Measurements from ENCODE around the gene CFAP65.

The CFAP65 gene

DNA sequence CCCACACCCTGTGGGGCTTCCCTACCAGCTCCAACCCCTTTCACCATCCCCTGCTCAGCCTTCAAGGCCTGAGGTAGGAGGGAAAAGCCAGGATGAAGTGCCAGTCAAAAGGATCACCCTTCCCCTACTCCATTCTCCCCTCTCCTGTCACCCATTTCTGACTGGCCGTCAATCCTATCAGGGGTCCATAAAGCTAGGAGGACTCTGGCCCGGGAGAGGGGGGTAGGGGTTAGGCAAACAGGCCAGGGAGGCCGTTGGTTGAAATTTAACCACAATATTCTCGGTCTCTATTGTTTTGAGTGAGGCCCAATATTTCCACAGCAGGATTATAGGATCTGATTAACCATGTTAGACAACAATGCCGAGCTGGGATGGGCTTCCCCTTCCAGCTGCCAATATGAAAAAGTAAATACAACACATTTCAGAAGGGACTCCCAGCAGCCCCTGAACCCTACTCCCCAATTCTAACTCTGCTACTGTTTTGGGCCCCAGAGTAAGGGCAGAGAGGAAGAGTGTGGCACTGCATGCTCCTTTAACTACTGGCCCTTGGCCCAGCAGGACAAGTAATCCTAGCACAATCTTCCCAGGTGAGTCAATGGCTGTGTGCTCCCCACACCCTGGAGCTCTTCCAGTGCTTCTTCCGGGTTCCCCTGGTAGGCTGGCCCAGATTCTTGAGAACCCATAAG, 30.0 kb upstream of the CFAP65 start:
- DNase-seq (ENCODE audit: low read depth), result no peak
- no peak overlapping the region for H3K4me3 ChIP-seq (ENCODE audit: low read depth, low read length)

DNA sequence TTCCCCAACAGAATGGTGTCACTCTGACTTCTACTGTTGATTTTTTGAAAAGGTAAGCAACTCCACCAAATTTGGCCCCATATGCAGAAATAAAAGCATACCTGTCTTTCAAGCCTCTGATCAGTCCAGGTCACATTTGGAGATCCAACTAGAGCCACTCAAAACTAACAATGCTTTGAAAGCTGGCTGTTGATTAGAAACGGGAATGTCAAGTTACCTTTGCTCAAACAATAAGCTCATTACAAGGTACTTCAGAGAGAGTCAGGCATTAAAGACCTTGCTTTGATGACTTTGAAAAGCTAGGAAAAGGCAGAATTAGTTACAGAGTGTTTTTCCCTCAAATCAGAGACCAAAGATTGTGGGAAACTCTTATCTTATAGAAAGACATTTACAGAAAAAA, 24.2 kb upstream of the CFAP65 start:
- no peak overlapping the region for H3K4me3 ChIP-seq (ENCODE audit: low read depth, low read length)
- DNase-seq (ENCODE audit: low read depth), result no peak

DNA sequence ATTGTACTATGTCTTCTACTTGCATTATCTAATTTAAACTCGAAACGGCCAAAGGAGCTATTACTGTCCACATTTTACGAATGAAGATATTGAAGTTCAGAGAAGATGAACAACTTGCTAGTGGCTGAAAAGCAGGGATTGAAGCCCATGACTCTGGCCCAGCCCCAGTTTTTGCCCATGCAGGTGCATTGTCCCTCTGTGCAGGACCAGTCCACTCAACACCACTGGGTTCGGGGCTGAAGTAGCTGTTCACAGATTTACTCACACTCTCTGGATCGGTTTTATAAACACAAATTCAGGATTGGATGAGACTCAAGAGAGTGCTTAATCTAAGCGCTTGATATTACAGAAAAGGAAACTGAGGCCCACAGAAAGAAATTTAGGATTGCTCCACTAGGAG, 20.8 kb upstream of the CFAP65 start:
- H3K4me3 ChIP-seq (ENCODE audit: low read depth, low read length), result no peak overlapping the region
- DNase-seq (ENCODE audit: low read depth), result no peak

DNA sequence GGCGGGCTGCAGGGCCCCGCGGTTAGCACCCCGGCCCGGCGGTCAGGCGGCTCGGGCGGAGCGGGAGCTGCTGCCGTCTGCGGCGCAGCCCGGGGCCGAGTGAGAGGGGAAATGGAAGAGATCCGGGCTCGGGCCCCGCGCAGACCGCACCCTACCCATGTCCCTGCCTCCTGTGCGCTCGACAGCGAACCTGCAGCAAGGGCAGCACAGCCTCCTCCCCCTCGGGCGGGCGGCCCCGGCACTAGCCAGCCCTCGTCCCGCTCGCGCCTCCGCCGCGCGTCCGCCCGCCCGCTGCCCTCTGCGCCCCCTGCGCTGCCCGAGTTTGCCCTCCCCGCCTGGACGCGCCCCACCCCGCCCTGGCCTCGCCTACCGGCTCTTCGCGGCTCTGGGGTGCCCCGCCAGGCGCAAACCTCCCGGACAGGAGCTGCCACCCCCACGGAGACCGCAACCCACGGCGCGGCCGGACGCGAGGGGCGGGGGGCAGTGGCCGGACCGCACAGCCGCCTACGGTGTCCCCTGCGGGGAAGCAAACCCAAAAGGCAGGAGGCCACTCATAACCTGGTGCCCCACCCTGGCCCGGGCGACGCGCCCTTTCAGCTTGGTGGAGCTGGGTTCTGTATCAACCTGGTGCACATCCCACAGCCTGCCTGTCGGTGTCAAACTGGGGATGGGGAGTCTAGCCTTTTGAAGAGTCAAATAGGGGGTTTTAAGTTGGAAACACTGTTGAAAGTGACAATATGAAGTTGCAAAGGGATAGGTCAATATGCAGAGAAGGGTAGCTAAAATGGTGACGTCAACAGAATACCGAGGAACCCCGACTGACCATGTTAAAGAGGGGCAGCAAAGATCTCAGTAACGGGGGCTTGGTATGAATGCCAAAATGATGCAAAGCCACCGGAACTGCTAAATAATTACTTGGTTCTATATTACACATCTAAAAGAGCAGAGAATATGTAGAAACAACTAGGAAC, 19.8 kb upstream of the CFAP65 start, which contains the start of gene IHH:
Gene IHH, minus strand, starts transcription at position 101 of the 971 bp plus-strand sequence. CDS start 454 bp downstream, outside the sequence.
- DNase-seq (ENCODE audit: low read depth), result no peak
- H3K4me3 ChIP-seq (ENCODE audit: low read depth, low read length), result peak within 1 kb of the TSS; percentile 15

DNA sequence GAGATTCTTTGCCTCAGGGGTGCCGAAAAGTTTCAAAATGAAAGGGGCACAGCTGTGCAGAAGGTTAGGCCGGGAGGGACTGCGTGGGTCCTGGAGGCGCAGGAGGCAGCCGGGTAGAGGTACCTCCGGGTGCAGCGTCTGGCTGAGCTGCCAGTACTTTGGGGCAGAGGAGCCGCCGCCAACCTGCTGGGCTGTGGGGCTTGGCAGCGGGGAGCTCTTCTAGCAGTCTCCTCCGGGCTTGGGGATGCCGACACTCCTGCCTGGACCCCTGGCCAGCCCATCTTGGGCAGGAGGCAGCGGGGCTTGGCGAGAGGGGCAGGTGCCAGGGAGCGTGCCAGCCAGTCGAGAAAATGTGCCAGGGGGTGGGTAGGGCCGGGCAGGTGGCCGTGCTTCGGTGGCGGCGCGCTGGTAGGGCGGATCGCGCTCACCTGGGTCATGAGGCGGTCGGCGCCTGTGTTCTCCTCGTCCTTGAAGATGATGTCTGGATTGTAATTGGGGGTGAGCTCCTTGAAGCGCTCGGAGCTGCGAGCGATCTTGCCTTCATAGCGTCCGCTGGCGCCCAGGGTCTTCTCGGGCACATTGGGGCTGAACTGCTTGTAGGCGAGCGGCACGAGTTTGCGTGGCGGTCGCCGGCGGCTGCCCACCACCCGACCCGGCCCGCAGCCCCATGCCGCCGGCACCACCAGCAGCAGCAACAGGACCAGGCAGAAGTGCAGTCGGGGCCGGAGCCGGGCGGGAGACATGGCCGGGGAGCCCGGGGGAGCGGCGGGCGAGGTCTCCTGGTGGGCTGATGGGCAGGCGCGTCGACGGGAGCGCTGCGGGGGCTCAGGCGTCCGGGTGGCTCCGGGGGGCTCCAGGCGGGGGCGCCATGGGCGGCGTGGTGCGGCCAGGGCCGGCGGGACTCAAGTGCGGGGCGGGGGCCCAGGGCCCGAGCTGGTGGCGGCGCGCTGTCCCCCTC, 18.7 kb upstream of the CFAP65 start:
- no peak overlapping the region for H3K4me3 ChIP-seq (ENCODE audit: low read depth, low read length)
- DNase-seq (ENCODE audit: low read depth), result no peak

DNA sequence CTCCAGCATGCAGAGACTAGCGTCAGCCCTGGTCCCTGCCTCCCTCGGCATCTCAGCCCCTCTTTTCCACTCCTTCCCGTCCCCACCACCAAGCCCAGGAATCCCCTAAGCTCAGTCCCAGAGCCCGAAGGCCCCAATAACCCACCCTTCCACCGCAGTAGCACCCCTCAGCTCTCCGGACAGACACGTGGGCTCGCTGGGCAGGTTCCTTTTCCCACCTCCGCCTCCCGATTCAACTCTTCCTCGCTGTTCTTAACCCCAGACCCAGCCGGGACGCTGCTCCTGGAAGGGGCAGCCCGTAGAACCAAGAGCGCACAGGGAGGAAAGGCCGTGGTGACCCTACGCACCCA, 18.0 kb upstream of the CFAP65 start:
- DNase-seq (ENCODE audit: low read depth), result no peak
- H3K4me3 ChIP-seq (ENCODE audit: low read depth, low read length), result no peak overlapping the region

DNA sequence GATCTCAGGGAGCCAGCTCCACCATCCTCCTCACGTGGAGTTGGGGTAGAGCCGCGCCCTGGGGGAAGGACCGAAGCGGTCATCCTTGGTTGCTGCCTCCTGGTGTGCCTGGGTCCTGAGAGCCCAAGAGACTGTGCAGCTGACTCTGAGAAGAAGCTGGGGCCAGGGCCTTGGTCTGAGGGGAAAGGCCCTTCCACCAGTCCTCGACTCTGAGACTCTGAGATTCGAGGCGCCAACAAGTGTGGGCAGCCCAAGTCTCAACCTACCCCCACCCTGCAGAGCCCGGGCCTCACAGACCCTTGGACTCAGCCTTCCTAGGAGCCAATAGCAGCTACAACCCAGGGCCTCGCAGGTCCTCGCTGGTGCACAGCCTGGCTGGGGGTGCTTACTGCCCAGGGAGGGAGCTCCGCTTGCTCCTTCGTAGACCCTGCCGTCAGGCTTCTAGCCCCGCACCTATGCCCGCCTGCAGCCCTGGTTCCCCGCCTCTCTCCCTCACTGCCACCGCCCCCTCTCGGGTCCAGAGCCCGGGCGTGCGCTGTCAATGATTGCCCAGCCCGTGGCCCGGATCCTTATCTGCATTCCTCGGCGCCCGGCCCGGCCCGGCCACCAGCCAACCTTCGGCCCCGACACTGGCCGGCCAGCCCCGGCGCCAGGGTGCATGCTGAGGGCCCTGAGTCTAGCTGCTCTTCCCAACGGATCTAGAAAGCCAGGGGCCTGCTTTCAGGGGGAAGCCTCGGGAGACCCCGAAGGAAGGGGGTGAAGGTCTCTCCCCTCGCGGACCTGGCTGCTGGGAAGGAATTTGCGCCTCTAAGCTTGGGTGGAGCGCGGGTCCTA, 17.4 kb upstream of the CFAP65 start:
- DNase-seq (ENCODE audit: low read depth), result no peak
- H3K4me3 ChIP-seq (ENCODE audit: low read depth, low read length), result no peak overlapping the region

DNA sequence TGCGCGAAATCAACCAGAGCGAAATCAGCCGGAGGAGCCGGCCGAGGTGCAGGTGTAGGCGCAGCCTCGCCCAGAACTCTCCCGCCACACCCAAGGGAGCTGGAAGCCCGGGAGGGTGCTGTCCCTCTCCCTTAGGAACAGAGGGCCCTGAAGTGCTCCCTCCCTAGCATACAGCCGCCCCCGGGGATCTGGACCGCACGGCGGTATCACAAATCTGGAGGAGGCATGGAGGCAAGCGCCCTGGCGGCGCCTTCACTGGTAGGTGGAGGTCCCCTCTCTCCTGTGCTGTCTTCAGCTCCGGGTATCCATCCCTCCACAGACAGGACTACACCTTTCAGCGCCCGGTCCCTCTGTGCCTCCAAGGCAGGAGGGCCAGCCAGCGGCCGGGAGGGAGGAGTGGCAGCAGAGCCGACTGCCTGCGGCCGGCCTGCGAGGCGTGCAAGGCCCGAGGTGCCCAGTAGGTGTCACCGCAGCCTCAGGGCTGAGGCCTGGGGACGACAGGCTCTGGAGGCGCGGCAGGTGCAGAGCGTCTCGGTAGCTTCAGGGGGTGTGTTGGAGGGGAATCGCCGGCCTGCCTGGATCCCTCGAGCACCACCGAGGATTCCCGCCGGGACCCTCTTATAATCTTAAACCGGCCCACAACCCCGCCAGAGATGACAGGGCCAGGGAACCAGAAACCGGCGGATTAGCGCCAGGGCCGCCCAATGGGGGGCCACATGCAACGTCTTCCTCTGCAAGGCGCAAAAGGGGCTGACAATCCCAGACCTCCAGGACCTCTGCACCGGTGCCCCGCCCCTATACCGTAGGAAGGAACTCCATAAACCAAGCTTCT, 16.6 kb upstream of the CFAP65 start:
- H3K4me3 ChIP-seq (ENCODE audit: low read depth, low read length), result no peak overlapping the region
- no peak for DNase-seq (ENCODE audit: low read depth)

DNA sequence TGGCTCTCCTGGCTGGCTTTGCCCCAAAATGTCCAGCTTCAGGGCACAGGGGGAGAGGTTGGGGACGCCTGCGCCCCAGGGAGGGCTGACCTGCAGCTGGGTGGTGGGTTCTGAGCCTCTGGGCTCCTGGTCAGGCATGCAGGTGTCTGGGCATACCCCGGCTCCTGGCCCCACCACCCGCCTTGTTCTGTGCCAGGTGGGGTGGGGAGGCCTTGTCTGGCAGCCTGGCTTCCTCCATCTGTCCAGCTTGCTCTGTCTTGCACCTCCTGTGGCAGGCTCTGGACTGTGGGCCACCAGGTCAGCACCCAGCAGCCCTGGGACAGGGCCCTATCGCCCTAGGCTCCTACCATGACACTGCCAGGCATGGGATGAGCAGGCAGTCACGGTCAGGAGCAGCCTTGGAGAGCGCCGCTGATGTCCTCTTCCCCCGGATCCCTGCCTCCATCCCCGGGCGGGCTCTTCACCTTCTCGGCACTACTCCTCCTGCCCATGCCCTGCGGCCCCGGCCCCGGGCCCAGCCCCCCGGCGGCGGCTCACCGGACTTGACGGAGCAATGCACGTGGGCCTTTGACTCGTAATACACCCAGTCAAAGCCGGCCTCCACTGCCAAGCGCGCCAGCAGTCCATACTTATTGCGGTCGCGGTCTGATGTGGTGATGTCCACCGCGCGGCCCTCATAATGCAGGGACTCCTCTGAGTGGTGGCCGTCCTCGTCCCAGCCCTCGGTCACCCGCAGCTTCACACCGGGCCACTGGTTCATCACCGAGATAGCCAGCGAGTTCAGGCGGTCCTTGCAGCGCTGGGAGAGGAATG, 15.8 kb upstream of the CFAP65 start:
- DNase-seq (ENCODE audit: low read depth), result no peak
- no peak overlapping the region for H3K4me3 ChIP-seq (ENCODE audit: low read depth, low read length)

DNA sequence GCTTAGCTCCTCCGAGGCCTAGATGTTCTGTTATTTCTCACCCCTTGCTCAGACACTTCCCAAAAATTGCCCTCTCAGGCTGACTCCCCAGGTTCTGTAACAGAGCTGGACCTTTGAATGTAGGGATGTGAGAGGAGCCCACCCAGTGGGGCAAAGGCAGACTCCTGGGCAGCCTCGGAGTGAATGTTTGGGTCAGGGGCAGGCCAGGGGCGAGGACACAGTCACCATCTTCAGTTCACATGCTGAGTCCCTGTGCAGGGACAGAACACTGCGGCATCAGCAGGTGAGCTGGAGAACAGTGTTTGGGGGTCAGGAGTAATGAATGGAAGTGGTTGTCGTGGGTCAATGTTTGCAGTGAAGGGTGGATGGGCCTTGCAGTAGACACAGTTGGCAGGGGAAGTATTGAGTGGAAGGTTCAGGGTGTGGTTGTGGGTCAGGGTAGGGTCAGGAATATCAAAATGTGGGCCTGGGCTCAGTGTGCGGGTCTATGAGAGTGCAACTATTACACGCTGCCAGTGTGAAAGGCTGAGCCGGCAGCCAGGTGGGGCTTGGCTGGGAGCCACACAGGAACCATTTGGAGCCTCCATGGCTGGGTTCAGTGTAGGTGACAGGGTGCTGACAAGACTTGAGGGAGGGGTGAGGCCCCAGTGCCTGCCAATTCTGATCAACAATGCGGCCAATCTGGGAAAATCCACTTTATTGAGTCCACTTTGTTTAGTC, 15.0 kb upstream of the CFAP65 start:
- DNase-seq (ENCODE audit: low read depth), result no peak
- H3K4me3 ChIP-seq (ENCODE audit: low read depth, low read length), result no peak overlapping the region

DNA sequence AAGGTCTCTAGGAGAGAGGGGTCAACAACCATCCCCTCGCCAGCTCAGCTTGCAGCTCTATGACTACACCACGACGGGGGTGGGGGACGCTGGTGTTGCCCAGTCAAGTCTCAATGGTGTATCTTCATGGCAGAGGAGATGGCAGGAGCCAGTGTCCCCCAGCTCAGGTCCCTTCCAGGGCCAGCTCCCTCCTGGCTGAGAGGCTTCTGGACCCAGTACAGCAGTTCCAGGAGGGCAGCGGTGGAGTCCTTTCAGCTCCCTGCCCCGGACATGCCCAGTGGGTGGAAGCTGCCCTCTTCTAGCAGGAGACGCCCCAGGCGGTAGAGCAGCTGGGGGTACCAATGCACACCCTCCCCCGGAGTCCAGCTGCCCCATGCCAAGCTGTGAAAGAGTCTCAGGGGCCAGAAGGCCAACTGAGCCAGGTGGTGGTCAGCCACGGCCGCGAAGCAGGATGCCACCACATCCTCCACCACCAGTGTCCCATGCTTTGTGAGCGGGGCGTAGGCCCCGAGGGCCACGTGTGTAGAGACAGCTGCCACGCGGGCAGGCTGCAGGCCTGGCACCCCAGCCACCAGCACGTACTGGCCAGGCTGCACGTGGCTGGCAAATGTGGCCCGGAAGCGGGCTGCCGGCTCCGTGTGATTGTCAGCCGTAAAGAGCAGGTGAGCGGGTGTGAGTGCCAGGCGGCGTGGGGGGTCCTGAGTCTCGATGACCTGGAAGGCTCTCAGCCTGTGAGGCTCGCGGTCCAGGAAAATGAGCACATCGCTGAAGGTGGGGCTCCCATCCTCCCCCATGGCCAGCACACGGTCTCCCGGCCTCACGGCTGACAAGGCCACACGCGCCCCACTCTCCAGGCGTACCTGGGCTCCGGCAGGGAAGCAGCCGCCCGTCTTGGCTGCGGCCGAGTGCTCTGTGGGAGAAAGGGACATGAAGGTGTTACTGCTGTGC, 13.9 kb upstream of the CFAP65 start:
- no peak overlapping the region for H3K4me3 ChIP-seq (ENCODE audit: low read depth, low read length)
- no peak for DNase-seq (ENCODE audit: low read depth)

DNA sequence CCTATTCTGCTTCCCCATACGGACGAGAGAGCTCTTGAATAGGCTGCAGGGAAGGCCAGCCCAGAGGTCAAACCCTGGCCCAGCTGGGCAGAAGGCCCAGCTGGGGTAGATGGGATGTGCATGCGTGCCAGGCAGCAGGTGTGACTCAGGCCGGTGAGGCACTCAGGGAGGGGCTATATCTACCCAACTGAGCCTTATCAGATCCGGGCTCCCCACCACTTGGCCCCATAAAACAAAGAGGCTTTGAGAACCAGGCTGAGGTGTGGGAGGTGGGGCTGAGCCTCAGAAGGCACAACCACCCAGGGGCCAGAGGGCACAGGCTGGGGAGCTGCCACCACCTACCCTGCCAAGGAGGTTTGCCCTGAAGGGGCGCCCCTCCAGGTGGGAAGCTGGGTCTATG, 8.0 kb upstream of the CFAP65 start:
- no peak for DNase-seq (ENCODE audit: low read depth)
- no peak overlapping the region for H3K4me3 ChIP-seq (ENCODE audit: low read depth, low read length)

DNA sequence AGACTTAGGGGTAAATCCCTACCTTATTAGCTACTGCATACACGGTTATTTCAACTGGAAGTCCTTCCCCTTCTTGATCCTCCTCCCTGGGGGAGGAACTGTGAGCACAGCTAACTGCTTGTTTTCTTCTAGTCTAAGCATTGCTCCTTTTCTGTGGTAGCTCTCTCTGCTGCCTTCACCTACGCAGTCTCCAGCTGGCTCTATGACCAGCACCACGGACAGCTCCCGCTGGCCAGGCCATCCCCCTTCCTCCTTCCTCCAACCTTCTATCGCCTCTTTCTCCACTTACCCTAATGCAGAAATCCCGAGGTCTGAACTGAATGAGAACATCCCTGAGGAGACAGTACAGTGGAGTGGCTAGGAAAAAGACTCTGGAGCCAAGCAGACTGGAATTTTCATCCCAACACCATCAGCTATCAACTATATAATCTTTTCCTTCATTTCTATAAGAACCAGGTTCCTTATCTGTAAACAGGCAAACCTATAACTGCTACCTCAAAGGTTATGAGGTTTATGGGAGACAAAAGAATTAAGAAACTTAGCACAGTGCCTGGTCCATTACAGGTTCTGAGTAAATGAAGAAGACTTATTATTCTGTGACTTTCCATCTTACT, 4.7 kb upstream of the CFAP65 start:
- H3K4me3 ChIP-seq (ENCODE audit: low read depth, low read length), result no peak overlapping the region
- no peak for DNase-seq (ENCODE audit: low read depth)

DNA sequence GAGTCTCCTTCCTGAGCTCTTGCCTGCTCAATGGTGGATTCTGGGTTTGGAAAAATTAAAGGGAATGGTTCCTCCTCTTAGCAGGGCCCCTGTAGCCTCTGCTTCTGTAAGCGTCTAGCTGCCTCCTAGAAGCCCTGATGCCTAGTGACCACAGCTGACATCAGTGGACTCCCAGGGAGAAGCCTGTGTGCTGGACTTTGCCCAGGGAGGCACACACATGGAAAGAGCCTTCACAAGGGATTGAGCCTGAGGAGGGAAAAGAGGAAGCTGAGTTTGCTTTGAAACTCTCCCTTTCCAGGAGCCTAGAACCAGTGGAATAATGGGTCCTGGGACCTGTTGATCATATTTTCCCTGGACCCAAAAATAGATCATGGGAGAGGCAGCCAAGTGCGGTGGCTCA, 1.4 kb upstream of the CFAP65 start:
- DNase-seq (ENCODE audit: low read depth), result no peak
- no peak overlapping the region for H3K4me3 ChIP-seq (ENCODE audit: low read depth, low read length)

DNA sequence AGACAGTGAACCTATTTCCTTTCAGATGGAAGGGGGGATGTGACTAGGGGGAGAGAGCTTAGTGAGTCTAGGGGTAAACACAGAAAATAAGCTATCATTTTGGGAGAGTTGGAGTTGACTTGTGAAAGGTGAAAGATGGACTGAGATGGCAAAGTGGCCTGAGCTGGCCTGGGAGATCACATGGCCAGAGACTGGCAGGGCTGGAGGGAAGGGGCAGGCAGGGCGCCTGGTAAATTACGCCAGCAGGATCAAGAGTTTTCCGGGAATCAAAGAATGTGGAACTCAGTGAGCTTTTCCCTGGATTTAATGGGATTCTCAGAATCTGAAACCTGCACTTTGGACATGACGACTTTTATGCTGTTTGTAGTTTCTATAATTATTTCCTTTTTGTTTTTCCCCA, 841 bp upstream of the CFAP65 start:
- DNase-seq (ENCODE audit: low read depth), result no peak
- H3K4me3 ChIP-seq (ENCODE audit: low read depth, low read length), result no peak overlapping the region
